Uterus (tissue), 4 donors: ENCODE results near the gene PDE4D. TPM values are rescaled to one million over a fixed set of nuclear protein-coding genes. Genes with fewer than 3 reads are reported as not detected.

Source experiments
- DNase-seq, 2 donors: peaks; one replicate each; pipeline ENCODE4 v3.0.0-alpha.2; 2019 to 2020
- H3K27ac ChIP-seq, 2 donors: fragments of 200-600 bp; sonication (generic); 1 replicate in 1 of 2; 2 replicates in 1 of 2; pipeline ENCODE4 v1.5.1; 2016 to 2018
- H3K27me3 ChIP-seq, 2 donors: fragments of 200-600 bp; sonication (generic); one replicate each; pipeline ENCODE4 v1.5.1; 2018 to 2019; ENCODE audit warnings: control low read depth in 1 of 2
- H3K36me3 ChIP-seq, 2 donors: fragments of 200-600 bp; sonication (generic); one replicate each; pipeline ENCODE4 v1.5.1; 2019; ENCODE audit warnings: control low read depth in 1 of 2
- H3K4me1 ChIP-seq, 2 donors: fragments of 200-600 bp; sonication (generic); one replicate each; pipeline ENCODE4 v1.5.1; 2018 to 2019; ENCODE audit warnings: control low read depth in 1 of 2
- H3K4me3 ChIP-seq, 2 donors: fragments of 200-600 bp; sonication (generic); 1 replicate in 1 of 2; 2 replicates in 1 of 2; pipeline ENCODE4 v1.5.1; 2018 to 2019; ENCODE audit warnings: mild to moderate bottlenecking in 1 of 2
- H3K9me3 ChIP-seq, 2 donors: fragments of 200-600 bp; sonication (generic); one replicate each; pipeline ENCODE4 v1.5.1; 2019; ENCODE audit warnings: control low read depth in 1 of 2
- CTCF ChIP-seq, 4 experiments: fragments of 200-600 bp in 2 of 4; fragments of 450-650 bp in 2 of 4; sonication (generic) in 2 of 4; IDR thresholded peaks; one replicate each; pipeline ENCODE4 v1.5.1; 2016 to 2019; ENCODE audit warnings: antibody characterized with exemption in 4 of 4, mild to moderate bottlenecking in 2 of 4, moderate library complexity in 1 of 4
- POLR2A ChIP-seq, 2 donors: fragments of 450-650 bp; IDR thresholded peaks; one replicate each; pipeline ENCODE4 v1.6.1; 2016; ENCODE audit warnings: antibody characterized with exemption in 2 of 2, mild to moderate bottlenecking in 1 of 2, moderate library complexity in 1 of 2
- intact Hi-C: fragments of 100-400 bp; cut with DNase I; formaldehyde crosslinking; loops from one replicate; pipeline ENCODE4 v1.15.1; 2023; ENCODE audit warnings: low total_unique reads
- total RNA-seq, 4 donors: library from RNA; depleted of rRNA in 3 of 4; stranded (reverse); fragments of >200 nt in 3 of 4; gene quantifications; one replicate each; pipeline versions ENCODE4 v1.1.0 to v1.2.4, GENCODE V29; 2014 to 2023
- donor health status: DM: yes; HTN: yes; CAD: no.

Gene PDE4D
- total RNA-seq, 4 donors from 2014 or later = 27.1 to 77.0 (median 45.8) TPM

GRCh38 chr5:59652449-59652848, 241.1 kb downstream of the PDE4D start:
- Histone ChIP-seq H3K4me3 (no peak overlapping the region), H3K36me3 (no peaks in the 10 kb centered on the region), H3K9me3 (no peaks in the 10 kb centered on the region), H3K4me1 (peaks cover 0 to 9% of the 10 kb centered on the region in 2 donors), H3K27me3 (no peaks in the 10 kb centered on the region), H3K27ac (no peak overlapping the region)
- intact Hi-C loops = no loop called here
- TF ChIP-seq POLR2A (IDR thresholded peaks at IDR 0.05) (no peak), CTCF (IDR thresholded peaks at IDR 0.05) (no peak)
- DNase-seq = no peak

GRCh38 chr5:59648949-59649921, 244.3 kb downstream of the PDE4D start:
- Histone ChIP-seq H3K27me3 (no peaks in the 10 kb centered on the region), H3K4me1 (peaks cover 0 to 9% of the 10 kb centered on the region in 2 donors), H3K4me3 (no peak overlapping the region), H3K36me3 (no peaks in the 10 kb centered on the region), H3K27ac (peak overlapping the region; percentile 35 to 45), H3K9me3 (no peaks in the 10 kb centered on the region)
- intact Hi-C loops = no loop called here
- TF ChIP-seq CTCF (IDR thresholded peaks at IDR 0.05) = no peak
- DNase-seq = no peak

GRCh38 chr5:59648038-59648831, 245.3 kb downstream of the PDE4D start:
- no peak for TF ChIP-seq CTCF (IDR thresholded peaks at IDR 0.05)
- TF ChIP-seq POLR2A (IDR thresholded peaks at IDR 0.05) = no peak
- Histone ChIP-seq H3K4me1 (peaks cover 0 to 9% of the 10 kb centered on the region in 2 donors), H3K4me3 (no peak overlapping the region), H3K36me3 (no peaks in the 10 kb centered on the region), H3K27me3 (no peaks in the 10 kb centered on the region), H3K27ac (peak overlapping the region; percentile 35 to 45), H3K9me3 (no peaks in the 10 kb centered on the region)
- DNase-seq = no peak
- intact Hi-C loops = no loop called here

- no peak for DNase-seq
- Histone ChIP-seq H3K4me3 (no peak overlapping the region), H3K27me3 (no peaks in the 10 kb centered on the region), H3K36me3 (no peaks in the 10 kb centered on the region), H3K9me3 (no peaks in the 10 kb centered on the region), H3K4me1 (peaks cover 0 to 9% of the 10 kb centered on the region in 2 donors), H3K27ac (no peak overlapping the region)
- intact Hi-C loops = no loop called here
- TF ChIP-seq POLR2A (IDR thresholded peaks at IDR 0.05) (no peak), CTCF (IDR thresholded peaks at IDR 0.05) (no peak)
Observed at GRCh38 chr5:59645380-59645779, 248.1 kb downstream of the PDE4D start.

- TF ChIP-seq POLR2A (IDR thresholded peaks at IDR 0.05) (no peak), CTCF (IDR thresholded peaks at IDR 0.05) (no peak)
- Histone ChIP-seq H3K4me3 (no peak overlapping the region), H3K36me3 (no peaks in the 10 kb centered on the region), H3K27me3 (no peaks in the 10 kb centered on the region), H3K27ac (no peak overlapping the region), H3K4me1 (no peaks in the 10 kb centered on the region), H3K9me3 (no peaks in the 10 kb centered on the region)
- DNase-seq = no peak
- intact Hi-C loops = no loop called here
Observed at GRCh38 chr5:59640411-59640810, 253.1 kb downstream of the PDE4D start.
